Stimulated activated naive CD4-positive, alpha-beta T cell (primary cell): ENCODE data around the gene ZNF750.
"Not testable (repeated sequence)": the region's sequence is repeated elsewhere in the genome, so short reads cannot be mapped to it uniquely, and the experiment has no call there.

ENCODE experiments used
- DNase-seq, 6 experiments: peaks; one replicate each; lab custom pipeline; 2025; lab: John Stamatoyannopoulos, UW

Gene ZNF750

DNA sequence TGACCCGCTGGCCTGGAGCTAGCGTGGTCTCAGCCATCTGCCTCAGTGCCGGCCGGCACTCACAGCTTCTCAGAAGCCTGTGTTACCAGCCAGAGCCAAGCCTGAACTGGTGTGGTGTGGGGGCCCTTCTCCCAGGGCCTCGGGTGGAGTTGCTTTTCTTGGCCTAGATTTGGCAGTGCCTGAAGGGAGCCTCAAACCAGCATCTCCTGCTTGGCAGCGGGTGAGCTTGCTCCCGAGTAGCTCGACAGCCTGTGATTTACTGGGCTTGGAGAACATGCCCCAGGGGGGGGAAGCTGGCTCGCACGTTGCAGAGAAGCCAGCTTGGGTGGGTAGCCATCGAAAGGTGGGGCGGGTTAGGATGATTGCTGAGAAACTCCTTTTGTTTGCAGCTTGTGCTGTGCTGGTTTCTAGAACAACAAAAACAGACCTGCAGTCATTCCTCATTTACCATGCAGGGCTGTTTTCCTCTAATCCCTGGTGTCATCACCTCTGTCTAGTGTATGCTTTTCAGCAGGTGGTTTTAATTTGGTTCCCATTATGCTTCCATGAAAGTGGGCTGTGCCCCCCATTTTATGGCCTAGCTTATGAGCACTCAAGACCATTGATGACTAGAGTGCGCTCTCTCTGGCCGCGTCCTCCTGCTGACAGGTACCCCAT, 45.7 kb downstream of the ZNF750 start:
- no peak for DNase-seq

DNA sequence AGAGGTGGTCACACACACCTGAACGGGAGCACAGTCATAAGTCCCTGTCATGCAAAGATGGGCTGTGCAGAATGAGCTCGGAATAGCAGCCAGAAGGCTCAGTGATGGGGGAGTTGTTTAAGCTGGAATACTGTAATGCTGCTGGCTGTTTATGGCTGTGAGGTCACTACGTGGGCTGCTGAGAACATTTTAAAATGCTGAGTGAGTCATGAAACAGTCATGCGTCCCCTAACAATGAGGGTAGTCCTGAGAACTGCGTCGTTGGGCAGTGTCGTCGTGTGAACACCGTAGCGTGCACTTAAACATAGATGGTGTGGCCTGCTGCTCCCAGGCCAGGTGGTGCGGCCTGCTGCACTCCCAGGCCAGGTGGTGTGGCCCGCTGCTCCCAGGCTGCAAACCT, 48.3 kb downstream of the ZNF750 start:
- DNase-seq = no peak

GRCh38 chr17:82790391-82790790, 49.4 kb downstream of the ZNF750 start:
- DNase-seq = no peak

GRCh38 chr17:82789806-82790205, 50.0 kb downstream of the ZNF750 start:
- no peak for DNase-seq

DNA sequence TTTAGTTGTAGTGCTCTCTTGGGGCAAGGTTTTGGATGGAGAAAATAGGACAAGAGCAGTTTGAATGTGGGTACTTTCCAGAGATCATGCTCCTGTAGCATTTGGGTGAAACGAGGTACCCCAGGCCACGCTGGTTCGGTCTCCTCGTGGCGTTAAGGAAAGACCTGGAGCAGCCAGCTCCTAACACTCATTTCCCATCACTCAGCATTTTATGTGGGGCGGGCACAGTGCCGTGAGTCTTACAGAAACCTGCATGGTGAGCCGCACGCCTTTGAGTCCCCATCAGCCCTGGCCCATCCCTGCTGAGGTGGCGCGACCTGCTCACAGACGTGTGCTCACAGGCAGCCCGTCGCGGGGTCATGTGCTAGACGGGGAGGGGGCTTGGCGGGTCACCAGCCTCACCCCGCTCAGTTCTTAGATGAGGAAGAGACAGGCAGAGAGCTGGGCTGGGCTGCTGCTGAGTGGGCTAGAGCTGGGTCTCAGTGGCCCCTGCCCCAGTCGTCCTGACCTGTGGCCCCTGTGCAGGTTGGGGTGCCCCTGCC, 50.7 kb downstream of the ZNF750 start:
- no peak for DNase-seq

- no peak for DNase-seq
These were observed 51.4 kb downstream of the ZNF750 start for GRCh38 chr17:82788206-82789001.

GRCh38 chr17:82787081-82787848, 52.6 kb downstream of the ZNF750 start:
- no peak for DNase-seq

- no peak for DNase-seq
These were observed 53.4 kb downstream of the ZNF750 start for GRCh38 chr17:82786427-82786826.

DNA sequence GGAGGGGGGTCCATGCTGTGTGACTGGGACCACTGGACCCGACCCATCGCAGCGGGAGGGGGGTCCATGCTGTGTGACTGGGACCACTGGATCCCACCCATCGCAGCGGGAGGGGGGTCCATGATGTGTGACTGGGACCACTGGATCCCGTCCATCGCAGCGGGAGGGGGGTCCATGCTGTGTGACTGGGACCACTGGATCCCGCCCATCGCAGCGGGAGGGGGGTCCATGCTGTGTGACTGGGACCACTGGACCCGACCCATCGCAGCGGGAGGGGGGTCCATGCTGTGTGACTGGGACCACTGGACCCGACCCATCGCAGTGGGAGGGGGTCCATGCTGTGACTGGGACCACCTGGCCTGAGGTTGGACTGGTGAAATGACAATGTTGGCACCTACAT, 54.2 kb downstream of the ZNF750 start:
- DNase-seq = not testable (repeated sequence)

DNA sequence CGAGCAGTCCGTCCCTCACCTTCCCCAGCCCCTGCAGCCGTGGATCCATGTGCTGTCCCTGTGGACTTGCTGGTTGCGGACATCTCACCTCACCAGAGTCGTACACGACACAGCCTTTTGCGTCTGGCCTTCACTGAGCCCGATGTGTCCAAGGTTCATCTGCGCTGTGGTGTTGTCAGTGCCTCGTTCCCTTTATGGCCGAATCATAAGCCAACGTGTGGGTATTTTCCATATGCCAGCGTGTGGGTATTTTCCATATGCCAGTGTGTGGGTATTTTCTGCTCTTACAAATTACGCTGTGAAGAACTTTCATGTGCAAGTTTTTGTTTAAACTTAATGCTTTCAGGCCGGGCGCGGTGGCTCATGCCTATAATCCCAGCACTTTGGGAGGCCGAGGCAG, 56.3 kb downstream of the ZNF750 start:
- no peak for DNase-seq

GRCh38 chr17:82782657-82783207, 57.1 kb downstream of the ZNF750 start:
- DNase-seq = no peak

DNA sequence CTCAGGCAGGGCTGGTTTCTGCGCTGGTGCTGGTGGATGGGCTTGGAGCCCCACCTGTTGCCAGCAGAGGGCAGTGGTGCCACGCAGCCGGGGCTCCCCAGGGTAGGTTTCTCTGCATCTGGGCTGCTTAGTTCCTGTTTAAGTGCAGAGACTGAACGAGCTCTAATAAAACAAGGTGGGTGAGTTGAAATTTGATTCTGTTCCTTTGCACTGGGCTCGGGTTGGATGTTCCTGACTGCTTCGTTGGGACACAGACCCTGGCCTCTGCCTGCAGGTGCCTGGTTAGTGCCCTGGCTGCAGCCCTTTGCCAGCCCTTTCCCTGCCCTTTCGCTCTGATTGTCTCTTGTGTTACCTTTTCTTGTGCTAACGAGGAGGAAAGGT, 57.9 kb downstream of the ZNF750 start:
- DNase-seq = peak; percentile 61 to 86 (median 77)

GRCh38 chr17:82780971-82781893, 58.6 kb downstream of the ZNF750 start:
- DNase-seq = no peak

DNA sequence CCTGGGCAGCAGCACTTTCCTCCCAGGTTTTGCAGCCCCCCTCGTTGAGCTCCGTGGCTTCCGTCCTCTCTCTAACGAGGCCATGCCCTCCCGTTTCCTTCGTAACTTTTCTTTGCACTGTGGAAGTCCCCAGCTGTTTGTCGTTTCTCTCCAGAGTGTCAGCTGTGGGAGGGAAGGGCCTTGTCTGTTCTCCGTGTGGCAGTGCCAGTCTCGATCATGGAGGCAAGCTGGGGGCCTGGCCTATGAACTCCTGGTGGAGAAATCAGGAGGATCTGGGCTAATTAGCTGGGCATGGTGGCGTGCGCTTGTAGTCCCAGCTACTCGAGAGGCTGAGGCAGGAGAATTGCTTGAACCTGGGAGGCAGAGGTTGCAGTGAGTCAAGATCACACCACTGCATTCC, 59.6 kb downstream of the ZNF750 start:
- no peak for DNase-seq

DNA sequence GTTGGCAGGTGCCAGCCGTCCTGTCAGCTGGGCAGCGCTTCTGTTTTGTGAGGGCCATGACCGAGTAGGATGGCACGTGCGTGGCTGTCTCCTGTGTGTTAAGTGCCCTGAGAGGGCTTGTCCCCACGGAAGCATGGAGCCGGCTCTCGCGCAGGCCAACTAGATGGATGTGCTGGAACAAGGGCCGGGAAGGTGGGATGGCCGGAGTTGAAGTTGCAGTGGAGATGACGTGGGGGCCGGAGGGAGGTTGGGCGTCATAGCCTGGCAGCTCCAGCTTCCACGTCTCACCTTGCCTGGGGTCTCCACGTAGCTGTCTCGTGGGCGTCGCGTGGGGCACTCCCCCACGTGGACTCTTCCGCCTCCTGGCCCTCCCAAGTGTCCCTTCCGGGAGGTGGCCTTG, 60.3 kb downstream of the ZNF750 start:
- no peak for DNase-seq
